IMR-90 (cell line): ENCODE measurements around the gene STIM1. TPM values are rescaled to one million over a fixed set of nuclear protein-coding genes. Genes with fewer than 3 reads are reported as not detected.

Experiments
- ATAC-seq: fragments of 200-7000 bp; cut with Tn5 transposase; 2 replicates; pipeline ENCODE4 v1.9.1; 2020; ENCODE audit warnings: low read depth, mild to moderate bottlenecking, moderate library complexity
- BruUV-seq: library from RNA; stranded (reverse); fragments of 400-500 nt; replicated peaks from 2 replicates; lab custom pipeline; 2021; lab: Mats Ljungman, UMichigan
- CTCF ChIA-PET: fragments of 300-600 bp; formaldehyde crosslinking; extraction: SDS; loops from one replicate; lab custom pipeline; 2021; ENCODE audit warnings: antibody characterized with exemption; lab: Yijun Ruan, JAX
- POLR2A ChIA-PET: fragments of 300-600 bp; sonication (Branson Sonifier 250); formaldehyde crosslinking; loops from one replicate; lab custom pipeline; 2022; ENCODE audit warnings: antibody characterized with exemption; ENCODE audit not compliant: unreplicated experiment; lab: Charles Lee
- DNase-seq: peaks from one replicate; pipeline ENCODE4 v3.0.0; 2013
- H2AFZ ChIP-seq: replicated peaks from 2 replicates; pipeline ENCODE3; 2013; ENCODE audit warnings: low read length, mild to moderate bottlenecking; ENCODE audit not compliant: poor library complexity
- H2AK5ac ChIP-seq: 2 replicates; pipeline ENCODE4 v1.6.1; 2013; ENCODE audit warnings: low read depth, low read length, inconsistent platforms
- H2AK9ac ChIP-seq: replicated peaks from 2 replicates; pipeline ENCODE3; 2013; ENCODE audit warnings: mild to moderate bottlenecking, low read depth, low read length, moderate library complexity; ENCODE audit not compliant: poor library complexity
- H2BK120ac ChIP-seq: 2 replicates; pipeline ENCODE4 v1.6.1; 2013; ENCODE audit warnings: low read depth, low read length, inconsistent platforms
- H2BK15ac ChIP-seq: 3 replicates; pipeline ENCODE4 v1.6.1; 2013; ENCODE audit warnings: low read depth, low read length, inconsistent platforms
- H2BK20ac ChIP-seq: 2 replicates; pipeline ENCODE4 v1.6.1; 2013; ENCODE audit warnings: low read depth, mild to moderate bottlenecking, inconsistent platforms, low read length, moderate library complexity
- H2BK5ac ChIP-seq: 2 replicates; pipeline ENCODE4 v1.6.1; 2013; ENCODE audit warnings: mild to moderate bottlenecking, low read depth, low read length, inconsistent platforms; ENCODE audit not compliant: poor library complexity, severe bottlenecking
- H3K14ac ChIP-seq: replicated peaks from 2 replicates; pipeline ENCODE4 v1.6.1; 2013; ENCODE audit warnings: low read depth, low read length, inconsistent platforms
- H3K18ac ChIP-seq: 2 replicates; pipeline ENCODE4 v1.6.1; 2013; ENCODE audit warnings: low read depth, low read length, control low read depth
- H3K23ac ChIP-seq: 2 replicates; pipeline ENCODE4 v1.6.1; 2013; ENCODE audit warnings: low read depth, low read length, inconsistent platforms
- H3K27ac ChIP-seq: 2 replicates; pipeline ENCODE4 v1.5.1; 2013; ENCODE audit warnings: mild to moderate bottlenecking, control low read depth, low read length; ENCODE audit not compliant: insufficient read depth
- H3K27me3 ChIP-seq: 2 replicates; pipeline ENCODE4 v1.6.1; 2013; ENCODE audit warnings: low read length; ENCODE audit not compliant: control insufficient read depth, insufficient read depth
- H3K36me3 ChIP-seq: 2 replicates; pipeline ENCODE4 v1.6.1; 2013; ENCODE audit warnings: low read length, mixed read lengths; ENCODE audit not compliant: control insufficient read depth, insufficient read depth
- H3K4ac ChIP-seq: 2 replicates; pipeline ENCODE4 v1.6.1; 2013; ENCODE audit warnings: low read depth, low read length, inconsistent platforms
- H3K4me1 ChIP-seq: 2 replicates; pipeline ENCODE4 v1.6.1; 2013; ENCODE audit warnings: low read length, mixed read lengths; ENCODE audit not compliant: control insufficient read depth, insufficient read depth
- H3K4me2 ChIP-seq: 2 replicates; pipeline ENCODE4 v1.6.1; 2013; ENCODE audit warnings: low read depth, mild to moderate bottlenecking, control low read depth, low read length, moderate library complexity
- H3K4me3 ChIP-seq: 2 replicates; pipeline ENCODE4 v1.5.1; 2013; ENCODE audit warnings: low read depth, mild to moderate bottlenecking, control low read depth, low read length, moderate library complexity; ENCODE audit not compliant: insufficient read depth
- H3K56ac ChIP-seq: 2 replicates; pipeline ENCODE4 v1.6.1; 2013; ENCODE audit warnings: low read length, inconsistent platforms; ENCODE audit not compliant: insufficient read depth; ENCODE audit errors: extremely low read depth
- H3K79me1 ChIP-seq, 2 experiments: 2 replicates each; pipeline ENCODE4 v1.6.1; 2013; ENCODE audit warnings: low read length in 2 of 2, inconsistent platforms in 1 of 2, low read depth in 1 of 2
- H3K9ac ChIP-seq: 2 replicates; pipeline ENCODE4 v1.6.1; 2013; ENCODE audit warnings: low read depth, low read length, control low read depth
- H3K9me1 ChIP-seq: 2 replicates; pipeline ENCODE4 v1.6.1; 2013; ENCODE audit warnings: low read length, inconsistent platforms; ENCODE audit not compliant: insufficient read depth
- H3K9me3 ChIP-seq: 2 replicates; pipeline ENCODE4 v1.6.1; 2013; ENCODE audit warnings: low read length; ENCODE audit not compliant: control insufficient read depth, insufficient read depth
- H4K20me1 ChIP-seq: 2 replicates; pipeline ENCODE4 v1.6.1; 2013; ENCODE audit warnings: low read length, inconsistent platforms; ENCODE audit not compliant: insufficient read depth
- H4K5ac ChIP-seq: 2 replicates; pipeline ENCODE4 v1.6.1; 2013; ENCODE audit warnings: mild to moderate bottlenecking, low read depth, low read length, control low read depth
- H4K8ac ChIP-seq, 2 experiments: 2 replicates each; pipeline ENCODE4 v1.6.1; 2013; ENCODE audit warnings: low read depth in 2 of 2, low read length in 2 of 2, control low read depth in 1 of 2, inconsistent platforms in 1 of 2
- H4K91ac ChIP-seq: 2 replicates; pipeline ENCODE4 v1.6.1; 2013; ENCODE audit warnings: low read depth, low read length, inconsistent platforms; ENCODE audit not compliant: insufficient read depth
- BHLHE40 ChIP-seq: fragments of 150-350 bp; IDR thresholded peaks from 2 replicates; pipeline ENCODE4 v1.6.1; 2016; ENCODE audit warnings: mild to moderate bottlenecking, low read depth, low read length
- CEBPB ChIP-seq: IDR thresholded peaks from 2 replicates; pipeline ENCODE4 v1.6.1; 2012; ENCODE audit warnings: low read depth, low read length, improper control_type of control experiment
- CHD1 ChIP-seq: IDR thresholded peaks from 2 replicates; pipeline ENCODE4 v1.6.1; 2012; ENCODE audit warnings: low read depth, low read length, improper control_type of control experiment
- MXI1 ChIP-seq: IDR thresholded peaks from 2 replicates; pipeline ENCODE4 v1.6.1; 2012; ENCODE audit warnings: low read depth, mild to moderate bottlenecking, low read length, moderate library complexity, borderline replicate concordance
- NFE2L2 ChIP-seq: fragments of 150-350 bp; IDR thresholded peaks from 2 replicates; pipeline ENCODE4 v1.6.1; 2016; ENCODE audit warnings: low read depth, mild to moderate bottlenecking, low read length
- POLR2A ChIP-seq: IDR thresholded peaks from 2 replicates; pipeline ENCODE4 v1.6.1; 2012; ENCODE audit warnings: mild to moderate bottlenecking, low read depth, low read length
- RAD21 ChIP-seq: IDR thresholded peaks from 2 replicates; pipeline ENCODE4 v1.6.1; 2012; ENCODE audit warnings: low read length, improper control_type of control experiment
- RFX5 ChIP-seq: IDR thresholded peaks from 2 replicates; pipeline ENCODE4 v1.8.0; 2012; ENCODE audit warnings: low read depth, mild to moderate bottlenecking, low read length, moderate library complexity
- SMC3 ChIP-seq: fragments of 150-350 bp; IDR thresholded peaks from 2 replicates; pipeline ENCODE4 v1.6.1; 2016; ENCODE audit warnings: low read depth, mild to moderate bottlenecking, antibody characterized with exemption, low read length, moderate library complexity
- WGBS, 2 experiments: methylation state at CpG; one replicate each; pipeline versions ENCODE4 v1.1.5 to v1.1.7; 2013; ENCODE audit warnings: missing lambda C conversion rate in 2 of 2; ENCODE audit not compliant: insufficient read length in 1 of 2; ENCODE audit errors: extremely low coverage in 2 of 2; 5-methylcytosine and 5-hydroxymethylcytosine counted together
- dilution Hi-C: fragments of 300-500 bp; cut with HindIII; formaldehyde crosslinking; loops from one replicate; pipeline ENCODE4 v1.14.3; 2018; ENCODE audit warnings: low sequenced_read_pairs; ENCODE audit not compliant: unreplicated experiment
- in situ Hi-C: fragments of 300-500 bp; cut with MboI; formaldehyde crosslinking; loops from 3 replicates; pipeline ENCODE4 v1.14.3; 2019; ENCODE audit warnings: low sequenced_read_pairs, inconsistent platforms, mixed read lengths
- intact Hi-C: fragments of 100-400 bp; cut with micrococcal nuclease; formaldehyde crosslinking; loops from 2 replicates; pipeline ENCODE4 v1.10.0; 2022
- polyA plus RNA-seq, 3 experiments: library from polyadenylated mRNA; depleted of rRNA; stranded (reverse); fragments of >200 nt; gene quantifications; 2 replicates each; pipeline ENCODE4 v1.2.3, GENCODE V29; 2012; ENCODE audit warnings: low replicate concordance in 1 of 3
- total RNA-seq: library from RNA; depleted of rRNA; stranded (reverse); fragments of >200 nt; gene quantifications from 2 replicates; pipeline ENCODE4 v1.2.3, GENCODE V29; 2012
- TF ChIP-seq, protein P1 (sequence below): conservative IDR thresholded peaks from 2 replicates; pipeline ENCODE4 v1.5.1; 2012; ENCODE audit warnings: mild to moderate bottlenecking, low read depth, low read length, improper control_type of control experiment
- TF ChIP-seq, protein P2 (sequence below): fragments of 150-350 bp; IDR thresholded peaks from 2 replicates; pipeline ENCODE4 v1.6.1; 2016; ENCODE audit warnings: low read depth, mild to moderate bottlenecking, low read length, moderate library complexity, borderline replicate concordance
- TF ChIP-seq, protein P3 (sequence below): fragments of 150-350 bp; IDR thresholded peaks from 2 replicates; pipeline ENCODE4 v1.6.1; 2017; ENCODE audit warnings: mild to moderate bottlenecking, antibody characterized with exemption, low read length, low read depth

STIM1 gene
- total and polyA plus RNA-seq, 2 of the 4 experiments (the other 2 are of a cell fraction): 17.9 to 23.0 TPM

DNA sequence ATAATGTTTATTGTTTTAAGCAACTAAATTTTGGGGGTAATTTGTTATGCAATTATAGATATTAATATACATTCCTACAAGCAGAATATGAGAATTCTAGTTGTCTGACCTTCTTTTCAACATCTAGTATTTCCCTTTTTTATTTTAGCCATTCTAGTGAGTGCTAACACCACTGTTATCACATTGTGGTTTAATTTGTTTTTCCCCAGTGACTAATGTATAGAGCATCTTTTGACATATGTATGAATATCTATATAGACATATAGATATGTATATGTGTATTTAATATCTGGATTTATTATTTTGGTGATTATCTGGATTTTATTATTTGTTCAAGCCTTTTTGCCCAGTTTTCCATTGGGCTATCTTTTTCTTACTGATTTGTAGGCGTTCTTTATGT is 66.6 kb downstream of the STIM1 start:
- H3K27ac ChIP-seq: no peak overlapping the region
- H2BK15ac ChIP-seq: no peak overlapping the region
- H3K36me3 ChIP-seq: no peaks in the 10 kb centered on the region
- ChIA-PET POLR2A (no interaction called here), CTCF (no interaction called here)
- H3K9me3 ChIP-seq: no peaks in the 10 kb centered on the region
- H3K18ac ChIP-seq: no peak overlapping the region
- H4K8ac ChIP-seq: no peak overlapping the region
- no peak overlapping the region for H3K4me2 ChIP-seq
- WGBS, 2 experiments: no CpG with 5 or more reads among the region's 1 CpG
- no peak overlapping the region for H2BK20ac ChIP-seq
- no peak overlapping the region for H2AK5ac ChIP-seq
- H3K4me3 ChIP-seq: no peak overlapping the region
- ATAC-seq (no peak), DNase-seq (no peak)
- H3K9me1 ChIP-seq: no peaks in the 10 kb centered on the region; the same call in 1 of the 2 replicates
- H3K23ac ChIP-seq: no peak overlapping the region
- H4K20me1 ChIP-seq: no peaks in the 10 kb centered on the region
- no peak overlapping the region for H3K9ac ChIP-seq
- H2BK5ac ChIP-seq: no peak overlapping the region
- H3K4me1 ChIP-seq: peaks cover 6% of the 10 kb centered on the region
- no peak overlapping the region for H2AFZ ChIP-seq
- H3K14ac ChIP-seq: no peak overlapping the region
- dilution Hi-C loops: no loop called here
- H3K79me1 ChIP-seq: peaks cover 9 to 15% of the 10 kb centered on the region in 2 experiments
- TF ChIP-seq RAD21 (no peak), RFX5 (no peak), POLR2A (no peak), SMC3 (no peak), MXI1 (no peak), BHLHE40 (no peak), CEBPB (no peak), CHD1 (no peak), NFE2L2 (no peak)
- TF ChIP-seq, protein P1, sequence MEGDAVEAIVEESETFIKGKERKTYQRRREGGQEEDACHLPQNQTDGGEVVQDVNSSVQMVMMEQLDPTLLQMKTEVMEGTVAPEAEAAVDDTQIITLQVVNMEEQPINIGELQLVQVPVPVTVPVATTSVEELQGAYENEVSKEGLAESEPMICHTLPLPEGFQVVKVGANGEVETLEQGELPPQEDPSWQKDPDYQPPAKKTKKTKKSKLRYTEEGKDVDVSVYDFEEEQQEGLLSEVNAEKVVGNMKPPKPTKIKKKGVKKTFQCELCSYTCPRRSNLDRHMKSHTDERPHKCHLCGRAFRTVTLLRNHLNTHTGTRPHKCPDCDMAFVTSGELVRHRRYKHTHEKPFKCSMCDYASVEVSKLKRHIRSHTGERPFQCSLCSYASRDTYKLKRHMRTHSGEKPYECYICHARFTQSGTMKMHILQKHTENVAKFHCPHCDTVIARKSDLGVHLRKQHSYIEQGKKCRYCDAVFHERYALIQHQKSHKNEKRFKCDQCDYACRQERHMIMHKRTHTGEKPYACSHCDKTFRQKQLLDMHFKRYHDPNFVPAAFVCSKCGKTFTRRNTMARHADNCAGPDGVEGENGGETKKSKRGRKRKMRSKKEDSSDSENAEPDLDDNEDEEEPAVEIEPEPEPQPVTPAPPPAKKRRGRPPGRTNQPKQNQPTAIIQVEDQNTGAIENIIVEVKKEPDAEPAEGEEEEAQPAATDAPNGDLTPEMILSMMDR: no peak
- TF ChIP-seq, protein P2, sequence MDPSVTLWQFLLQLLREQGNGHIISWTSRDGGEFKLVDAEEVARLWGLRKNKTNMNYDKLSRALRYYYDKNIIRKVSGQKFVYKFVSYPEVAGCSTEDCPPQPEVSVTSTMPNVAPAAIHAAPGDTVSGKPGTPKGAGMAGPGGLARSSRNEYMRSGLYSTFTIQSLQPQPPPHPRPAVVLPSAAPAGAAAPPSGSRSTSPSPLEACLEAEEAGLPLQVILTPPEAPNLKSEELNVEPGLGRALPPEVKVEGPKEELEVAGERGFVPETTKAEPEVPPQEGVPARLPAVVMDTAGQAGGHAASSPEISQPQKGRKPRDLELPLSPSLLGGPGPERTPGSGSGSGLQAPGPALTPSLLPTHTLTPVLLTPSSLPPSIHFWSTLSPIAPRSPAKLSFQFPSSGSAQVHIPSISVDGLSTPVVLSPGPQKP: no peak
- TF ChIP-seq, protein P3, sequence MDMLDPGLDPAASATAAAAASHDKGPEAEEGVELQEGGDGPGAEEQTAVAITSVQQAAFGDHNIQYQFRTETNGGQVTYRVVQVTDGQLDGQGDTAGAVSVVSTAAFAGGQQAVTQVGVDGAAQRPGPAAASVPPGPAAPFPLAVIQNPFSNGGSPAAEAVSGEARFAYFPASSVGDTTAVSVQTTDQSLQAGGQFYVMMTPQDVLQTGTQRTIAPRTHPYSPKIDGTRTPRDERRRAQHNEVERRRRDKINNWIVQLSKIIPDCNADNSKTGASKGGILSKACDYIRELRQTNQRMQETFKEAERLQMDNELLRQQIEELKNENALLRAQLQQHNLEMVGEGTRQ: no peak
- no peak overlapping the region for H4K91ac ChIP-seq
- H3K27me3 ChIP-seq: no peaks in the 10 kb centered on the region
- no peak overlapping the region for H3K56ac ChIP-seq
- BruUV-seq: no TSS peak
- no peak overlapping the region for H2BK120ac ChIP-seq
- H4K5ac ChIP-seq: no peak overlapping the region
- in situ Hi-C loops: no loop called here
- H2AK9ac ChIP-seq: no peak overlapping the region
- intact Hi-C loops: no loop called here
- H3K4ac ChIP-seq: no peak overlapping the region
